ENCODE results near the gene RINL.
"Not testable (repeated sequence)": the region's sequence is repeated elsewhere in the genome, so short reads cannot be mapped to it uniquely, and the experiment has no call there.

RINL gene

DNA sequence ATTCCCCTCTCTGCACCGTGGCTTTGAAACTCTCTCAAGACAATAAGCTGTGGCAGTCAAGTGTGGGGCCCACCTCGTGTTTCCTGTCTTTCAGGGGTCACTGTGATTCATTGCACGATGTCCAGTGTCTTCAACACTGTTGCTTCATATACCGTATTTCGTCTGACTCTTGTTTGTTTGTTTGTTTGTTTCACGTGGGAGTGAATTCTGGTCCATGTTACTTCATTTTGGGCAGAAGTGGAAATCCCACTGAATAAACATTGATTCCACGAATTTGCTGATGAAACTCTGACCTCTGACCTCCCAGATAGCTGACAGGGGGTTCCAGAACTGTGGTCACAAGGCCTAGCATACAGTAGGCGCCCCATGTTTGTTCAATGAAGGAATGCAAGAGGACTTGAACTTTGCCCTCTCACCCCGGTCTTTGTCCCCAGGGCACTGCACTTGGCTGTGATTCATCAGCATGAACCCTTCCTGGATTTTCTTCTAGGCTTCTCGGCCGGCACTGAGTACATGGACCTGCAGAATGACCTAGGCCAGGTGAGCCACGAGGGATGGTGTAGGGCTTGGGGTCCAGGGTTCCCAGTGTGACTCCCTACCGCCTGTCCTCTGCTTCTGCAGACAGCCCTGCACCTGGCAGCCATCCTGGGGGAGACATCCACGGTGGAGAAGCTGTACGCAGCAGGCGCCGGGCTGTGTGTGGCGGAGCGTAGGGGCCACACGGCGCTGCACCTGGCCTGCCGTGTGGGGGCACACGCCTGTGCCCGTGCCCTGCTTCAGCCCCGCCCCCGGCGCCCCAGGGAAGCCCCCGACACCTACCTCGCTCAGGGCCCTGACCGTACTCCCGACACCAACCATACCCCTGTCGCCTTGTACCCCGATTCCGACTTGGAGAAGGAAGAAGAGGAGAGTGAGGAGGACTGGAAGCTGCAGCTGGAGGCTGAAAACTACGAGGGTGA lies 26.8 kb upstream of the RINL start:
- no peak for DNase-seq (ENCODE audit: low read depth in 1 of 2, low spot score in 1 of 2)

DNA sequence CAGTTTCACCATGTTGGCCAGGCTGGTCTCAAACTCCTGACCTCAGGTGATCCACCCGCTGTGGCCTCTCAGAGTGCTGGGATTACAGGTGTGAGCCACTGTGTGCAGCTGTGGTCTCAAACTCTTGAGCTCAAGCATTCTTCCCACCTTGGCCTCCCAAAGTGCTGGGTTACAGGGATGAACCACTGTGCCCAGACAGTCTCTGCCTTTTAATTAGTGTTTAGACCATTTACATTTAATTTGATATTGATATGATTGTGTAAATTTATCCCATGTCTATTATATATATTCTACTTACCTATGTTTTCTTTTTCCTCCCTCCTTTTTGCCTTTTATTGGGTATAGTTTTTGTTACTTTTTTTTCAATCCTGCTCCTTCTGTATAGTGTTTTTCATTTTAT lies 23.6 kb upstream of the RINL start:
- DNase-seq (ENCODE audit: low read depth in 1 of 2, low spot score in 1 of 2): no peak

DNA sequence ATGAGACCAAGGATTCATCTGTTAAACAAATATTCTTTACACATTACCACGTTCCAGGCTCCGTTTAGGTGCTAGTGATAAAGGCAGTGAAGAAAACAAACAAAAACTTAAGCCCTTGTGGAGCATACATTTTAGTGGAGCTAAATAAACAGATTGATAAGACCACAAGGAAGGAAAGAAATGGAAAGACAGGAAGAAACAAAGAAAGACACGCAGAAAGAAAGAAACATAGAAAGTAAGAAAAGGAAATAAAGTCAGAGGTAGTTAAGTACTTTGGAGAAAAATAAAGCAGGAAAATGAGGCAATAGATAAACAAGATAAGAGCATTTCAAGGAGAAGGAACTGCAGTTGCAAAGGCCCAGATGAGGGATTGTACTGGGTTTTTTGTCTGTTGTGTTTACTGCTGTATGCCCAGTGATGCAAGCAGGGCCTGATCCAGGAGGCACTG lies 22.7 kb upstream of the RINL start:
- no peak for DNase-seq (ENCODE audit: low read depth in 1 of 2, low spot score in 1 of 2)

DNA sequence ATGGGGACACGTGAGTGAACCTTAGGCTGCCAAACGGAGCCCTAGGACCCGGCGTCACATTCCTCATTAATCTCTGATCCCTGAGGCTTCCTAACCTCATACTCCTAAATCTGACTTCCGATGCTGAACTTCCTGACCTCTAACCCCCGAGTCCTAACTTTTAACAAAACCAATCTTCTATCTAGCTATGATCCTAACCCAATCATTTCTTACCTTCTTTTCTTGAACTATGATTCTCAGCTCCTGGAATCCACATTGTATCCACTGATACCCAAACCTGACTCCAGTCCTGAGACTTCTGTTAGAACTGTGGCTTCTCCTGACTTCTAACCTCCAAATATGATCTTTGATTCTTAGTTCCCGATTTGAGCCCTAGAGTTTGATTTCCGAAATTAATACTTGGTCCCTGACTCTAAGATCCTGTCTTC lies 22.1 kb upstream of the RINL start:
- no peak for DNase-seq (ENCODE audit: low read depth in 1 of 2, low spot score in 1 of 2)

DNA sequence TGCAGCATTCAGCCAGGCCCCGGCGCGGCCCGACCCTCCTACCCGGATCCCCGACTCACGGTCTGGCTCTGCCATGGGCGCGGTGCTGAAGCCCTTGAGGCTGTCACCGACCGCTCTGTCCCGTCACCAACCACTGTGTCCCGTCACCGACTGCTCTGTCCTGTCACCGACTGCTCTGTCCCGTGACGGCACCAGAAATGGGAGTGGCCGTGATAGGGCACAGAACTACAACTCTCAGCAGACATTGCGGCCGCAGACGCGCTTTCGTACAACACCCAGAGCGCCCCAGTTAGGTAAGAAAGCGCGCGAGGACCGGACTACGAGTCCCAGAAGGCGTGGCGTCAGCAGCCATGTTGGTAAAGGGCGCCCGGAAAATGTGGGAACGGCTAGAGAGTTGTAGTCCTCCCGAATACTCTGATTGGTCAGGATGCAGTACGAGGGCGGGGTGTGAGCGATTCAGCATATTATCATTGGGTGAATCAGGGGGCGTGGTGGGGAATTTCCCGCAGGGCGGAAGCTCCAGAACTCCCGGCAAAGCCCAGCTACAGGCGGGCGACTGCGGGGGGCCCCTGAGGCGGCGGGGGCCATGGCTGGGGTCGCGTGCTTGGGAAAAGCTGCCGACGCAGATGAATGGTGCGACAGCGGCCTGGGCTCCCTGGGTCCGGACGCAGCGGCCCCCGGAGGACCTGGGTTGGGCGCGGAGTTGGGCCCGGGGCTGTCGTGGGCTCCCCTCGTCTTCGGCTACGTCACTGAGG lies 21.5 kb upstream of the RINL start, which contains the start of the genes NFKBIB and SIRT2:
NFKBIB (plus strand) TSS at position 523 of the 755 bp plus-strand sequence; CDS start at position 587, 64 bp downstream.
SIRT2 (minus strand) TSS at position 172 of the 755 bp plus-strand sequence; CDS start at position 75, 97 bp downstream.
- DNase-seq (ENCODE audit: low read depth in 1 of 2, low spot score in 1 of 2): peak; percentile 93 to 99

DNA sequence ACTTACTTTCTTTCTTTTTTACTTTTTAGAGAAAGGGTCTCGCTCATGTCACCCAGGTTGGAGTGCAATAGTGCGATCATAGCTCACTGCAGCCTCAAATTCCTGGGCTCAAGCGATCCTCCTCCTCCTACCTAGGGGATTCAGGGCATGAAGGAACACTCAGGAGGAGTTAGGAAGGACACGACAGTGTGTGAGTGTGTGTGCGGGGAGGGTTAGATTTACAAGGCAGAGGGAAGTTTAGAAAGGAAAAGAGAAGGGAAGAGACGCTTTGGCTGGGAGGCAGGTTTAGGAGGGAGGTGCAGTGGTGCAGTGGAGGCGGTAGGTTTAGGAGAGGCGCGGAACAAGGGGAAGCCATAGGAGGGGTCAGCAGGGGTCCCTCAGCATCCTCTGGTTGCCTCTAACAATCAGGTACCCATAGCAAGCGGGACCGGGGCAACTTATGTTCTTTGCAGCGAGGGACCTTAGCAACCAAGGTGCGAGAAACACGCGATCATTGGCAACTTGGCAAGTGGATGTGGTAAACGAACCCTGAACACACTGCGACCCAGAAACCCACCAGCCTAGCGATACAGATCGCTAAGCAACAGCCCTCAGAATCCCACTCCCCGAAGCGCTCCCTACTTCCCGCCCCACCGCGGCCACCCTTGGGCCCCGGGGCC lies 20.8 kb upstream of the RINL start:
- no peak for DNase-seq (ENCODE audit: low read depth in 1 of 2, low spot score in 1 of 2)

DNA sequence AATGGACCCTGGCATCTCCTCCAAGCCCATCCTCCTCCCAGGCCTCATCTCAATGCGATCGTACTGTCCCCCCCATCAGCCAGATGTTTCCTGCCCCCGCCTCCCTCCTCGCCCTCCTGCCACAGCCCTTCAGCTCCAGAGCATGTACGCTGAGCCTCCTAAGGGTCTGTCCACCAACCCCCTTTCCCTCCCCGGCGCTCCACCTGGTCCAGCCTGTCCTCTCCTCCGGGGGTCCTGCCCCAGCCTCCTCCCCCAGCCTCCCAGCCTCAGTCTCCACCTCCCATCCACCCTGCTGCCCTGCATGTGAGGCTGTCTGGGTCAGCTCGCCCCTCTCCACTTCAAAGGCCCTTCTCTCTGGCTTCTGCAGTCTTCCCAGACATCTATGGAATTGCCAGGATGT lies 16.9 kb upstream of the RINL start:
- no peak for DNase-seq (ENCODE audit: low read depth in 1 of 2, low spot score in 1 of 2)

DNA sequence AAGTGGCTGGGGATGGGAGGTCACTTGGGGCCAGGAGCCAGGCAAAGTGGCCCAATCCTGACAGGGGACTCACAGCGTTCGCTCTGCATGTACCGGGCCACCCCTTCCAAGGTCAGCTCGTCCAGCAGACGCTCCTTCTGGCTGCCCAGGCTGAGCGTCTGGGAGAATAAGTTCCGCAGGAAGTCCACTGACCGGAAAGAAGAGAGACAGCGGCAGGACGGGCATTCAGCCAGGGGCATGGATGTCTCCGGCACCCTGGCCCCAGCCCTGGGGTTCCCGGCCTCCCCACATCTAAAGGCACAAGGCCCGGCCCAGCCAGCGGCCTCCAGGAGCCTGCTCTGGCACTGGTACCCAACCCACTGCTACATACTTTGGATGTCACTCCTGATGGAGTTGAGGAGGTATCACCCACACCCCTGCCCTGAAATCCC lies 15.3 kb upstream of the RINL start:
- DNase-seq (ENCODE audit: low read depth in 1 of 2, low spot score in 1 of 2): no peak

DNA sequence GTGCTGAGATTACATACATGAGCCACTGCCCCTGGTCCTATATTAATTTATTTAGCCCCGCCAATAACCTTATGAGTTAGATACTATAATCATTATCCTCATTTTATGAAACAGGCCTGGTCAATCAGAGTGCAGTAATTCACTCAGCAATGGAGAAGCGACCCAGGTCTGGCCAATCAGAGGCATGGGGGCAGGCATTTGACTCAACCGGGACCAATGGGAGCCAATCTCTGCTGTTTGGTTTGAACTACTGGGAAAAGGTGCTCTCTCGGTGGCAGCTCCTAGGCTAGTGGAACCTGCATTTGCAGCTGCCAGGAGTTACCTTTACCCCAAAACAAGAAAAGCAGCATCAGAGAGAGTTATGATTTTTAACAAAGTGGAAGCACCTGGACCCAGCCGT lies 14.8 kb upstream of the RINL start:
- no peak for DNase-seq (ENCODE audit: low read depth in 1 of 2, low spot score in 1 of 2)

DNA sequence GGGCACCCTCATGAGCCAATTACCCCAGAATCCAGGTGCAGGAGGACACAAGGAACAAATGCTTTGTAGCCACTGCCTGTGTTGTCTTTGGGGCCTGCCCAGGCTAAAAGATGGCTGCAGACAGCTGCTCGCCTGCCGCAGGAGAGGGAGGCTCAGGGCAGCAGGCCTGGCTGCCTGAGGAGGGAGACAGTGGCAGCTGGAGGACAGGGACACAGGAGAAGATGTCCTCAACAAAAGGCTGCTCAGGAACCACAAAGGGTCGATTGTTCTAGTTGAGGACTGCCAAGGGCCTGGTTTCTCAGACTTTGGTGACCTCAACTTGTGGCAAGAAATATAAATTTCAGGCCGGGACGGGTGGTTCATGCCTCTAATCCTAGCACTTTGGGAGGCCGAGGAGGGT lies 13.7 kb upstream of the RINL start:
- DNase-seq (ENCODE audit: low read depth in 1 of 2, low spot score in 1 of 2): no peak

DNA sequence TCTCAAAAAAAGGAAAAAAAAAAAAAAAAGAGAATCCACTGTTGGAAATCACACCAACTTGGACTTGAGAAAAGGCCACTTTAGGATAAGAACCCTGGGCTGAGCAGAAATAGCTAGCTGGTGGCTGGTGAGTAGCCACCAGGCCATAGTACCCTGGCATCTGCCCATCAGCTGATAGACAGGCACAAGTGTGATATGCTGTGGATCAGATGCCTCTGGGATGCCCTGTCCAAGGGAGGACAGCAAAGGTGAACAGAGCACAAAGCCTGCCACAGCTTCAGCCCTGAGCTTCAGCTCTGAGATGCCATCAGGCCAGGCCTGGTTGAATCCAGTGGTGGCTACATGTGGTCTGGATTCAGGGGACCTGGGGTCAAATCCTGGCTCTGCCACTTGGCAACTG lies 12.6 kb upstream of the RINL start:
- no peak for DNase-seq (ENCODE audit: low read depth in 1 of 2, low spot score in 1 of 2)

DNA sequence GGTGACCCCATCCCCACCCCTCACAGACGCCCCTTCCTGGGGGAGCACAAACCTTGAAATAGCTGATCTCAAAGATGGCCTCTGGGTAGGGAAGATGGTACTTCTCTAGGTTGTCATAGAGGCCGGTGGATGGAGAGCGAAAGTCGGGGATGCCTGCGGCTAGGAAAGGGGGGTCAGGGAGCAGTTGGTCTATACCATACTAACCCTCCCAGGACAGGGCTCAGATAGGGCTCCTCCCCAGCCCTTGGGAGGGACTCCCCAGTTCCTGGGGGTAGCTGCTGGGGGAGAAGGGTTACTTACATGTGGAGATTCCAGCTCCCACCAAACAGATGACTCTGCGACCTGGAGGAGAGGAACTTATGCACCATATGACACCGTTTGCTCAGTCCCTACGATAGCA lies 11.7 kb upstream of the RINL start:
- DNase-seq (ENCODE audit: low read depth in 1 of 2, low spot score in 1 of 2): no peak

DNA sequence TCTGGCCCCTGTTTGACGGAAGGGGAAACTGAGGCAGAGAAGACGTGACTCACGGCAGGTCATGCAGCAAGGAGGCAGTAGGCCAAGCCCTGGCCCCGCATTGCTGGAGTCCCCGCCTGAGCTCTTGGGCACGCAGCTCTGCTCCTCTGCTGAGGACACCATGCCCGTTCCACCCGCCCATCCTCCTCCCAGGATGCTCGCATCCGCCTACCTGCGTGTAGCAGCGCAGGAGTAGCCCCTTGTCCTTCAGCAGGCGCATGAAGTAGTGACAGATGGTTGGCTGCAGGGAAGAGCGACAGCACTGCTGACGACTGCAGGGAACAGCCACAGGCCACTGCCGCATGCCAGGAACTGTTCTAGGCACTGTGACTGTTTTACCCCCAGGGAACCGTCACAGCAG lies 10.8 kb upstream of the RINL start:
- DNase-seq (ENCODE audit: low read depth in 1 of 2, low spot score in 1 of 2): no peak

DNA sequence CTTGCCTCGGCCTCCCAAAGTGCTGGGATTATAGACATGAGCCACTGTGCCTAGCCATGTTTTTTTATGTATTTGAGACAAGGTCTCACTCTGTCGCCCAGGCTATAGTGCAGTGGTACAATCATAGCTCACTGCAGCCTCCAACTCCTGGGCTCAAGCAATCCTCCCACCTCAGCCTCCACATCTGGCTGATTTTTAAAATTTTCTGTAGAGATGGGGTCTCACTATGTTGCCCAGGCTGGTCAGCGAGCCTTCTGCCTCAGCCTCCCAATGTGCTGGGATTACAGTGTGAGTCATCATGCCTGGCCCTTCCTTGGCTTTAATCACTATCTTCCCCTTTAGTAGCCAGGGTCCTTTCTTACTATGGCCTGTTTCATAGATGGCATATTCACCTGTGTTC lies 6.6 kb upstream of the RINL start:
- DNase-seq (ENCODE audit: low read depth in 1 of 2, low spot score in 1 of 2): not testable (repeated sequence)

DNA sequence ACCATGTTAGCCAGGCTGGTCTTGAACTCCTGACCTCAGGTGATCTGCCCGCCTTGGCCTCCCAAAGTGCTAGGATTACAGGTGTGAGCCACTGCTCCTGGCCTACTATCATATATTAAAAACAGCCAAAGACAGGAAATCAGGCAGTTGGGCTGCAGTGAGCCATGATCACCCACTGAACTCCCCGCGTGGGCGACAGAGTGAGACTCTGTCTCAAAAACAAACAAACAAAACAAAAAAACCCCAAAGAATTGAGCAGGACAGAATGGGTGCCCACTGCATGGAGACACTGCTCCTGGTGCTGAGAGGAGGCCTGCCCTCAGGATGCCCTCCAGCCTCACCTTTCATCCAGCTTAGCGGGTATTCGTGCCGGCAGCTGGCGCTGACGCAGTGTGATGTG lies 5.2 kb upstream of the RINL start:
- DNase-seq (ENCODE audit: low read depth in 1 of 2, low spot score in 1 of 2): no peak

DNA sequence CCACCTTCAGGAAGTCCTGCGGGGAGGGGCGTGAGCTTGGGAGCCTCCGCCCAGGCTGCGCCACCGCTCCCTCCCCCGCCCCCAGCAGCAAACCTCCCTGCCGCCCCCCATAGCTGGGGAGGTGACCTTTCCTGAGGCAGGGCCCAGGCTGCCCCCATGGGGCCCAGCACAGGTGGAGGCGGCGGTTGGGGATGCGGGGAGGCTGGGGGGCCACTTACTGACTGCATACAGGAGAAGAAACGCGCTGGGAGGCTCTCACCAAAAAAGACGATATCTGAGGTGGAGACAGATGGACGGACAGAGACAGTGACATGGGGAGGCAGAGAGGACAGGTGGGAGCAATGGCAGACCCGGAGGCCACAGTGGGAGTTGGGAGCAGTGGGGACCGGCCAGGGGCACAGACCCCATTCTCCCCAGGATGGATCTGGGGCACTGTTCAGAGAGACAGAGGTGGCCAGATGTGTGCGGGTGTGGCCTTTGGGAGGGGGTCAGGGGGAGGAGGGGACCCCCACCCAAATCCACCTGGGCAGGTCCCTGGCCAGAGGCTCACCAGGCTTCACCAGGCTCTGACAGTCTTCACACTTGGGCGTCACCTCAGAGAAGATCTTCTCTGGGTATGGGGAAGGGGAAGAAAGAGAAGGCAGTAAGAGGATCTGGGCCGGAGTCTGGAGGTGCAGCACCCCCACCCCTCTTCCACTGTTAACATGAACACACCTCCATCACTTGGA lies 3.0 kb upstream of the RINL start:
- no peak for DNase-seq (ENCODE audit: low read depth in 1 of 2, low spot score in 1 of 2)

DNA sequence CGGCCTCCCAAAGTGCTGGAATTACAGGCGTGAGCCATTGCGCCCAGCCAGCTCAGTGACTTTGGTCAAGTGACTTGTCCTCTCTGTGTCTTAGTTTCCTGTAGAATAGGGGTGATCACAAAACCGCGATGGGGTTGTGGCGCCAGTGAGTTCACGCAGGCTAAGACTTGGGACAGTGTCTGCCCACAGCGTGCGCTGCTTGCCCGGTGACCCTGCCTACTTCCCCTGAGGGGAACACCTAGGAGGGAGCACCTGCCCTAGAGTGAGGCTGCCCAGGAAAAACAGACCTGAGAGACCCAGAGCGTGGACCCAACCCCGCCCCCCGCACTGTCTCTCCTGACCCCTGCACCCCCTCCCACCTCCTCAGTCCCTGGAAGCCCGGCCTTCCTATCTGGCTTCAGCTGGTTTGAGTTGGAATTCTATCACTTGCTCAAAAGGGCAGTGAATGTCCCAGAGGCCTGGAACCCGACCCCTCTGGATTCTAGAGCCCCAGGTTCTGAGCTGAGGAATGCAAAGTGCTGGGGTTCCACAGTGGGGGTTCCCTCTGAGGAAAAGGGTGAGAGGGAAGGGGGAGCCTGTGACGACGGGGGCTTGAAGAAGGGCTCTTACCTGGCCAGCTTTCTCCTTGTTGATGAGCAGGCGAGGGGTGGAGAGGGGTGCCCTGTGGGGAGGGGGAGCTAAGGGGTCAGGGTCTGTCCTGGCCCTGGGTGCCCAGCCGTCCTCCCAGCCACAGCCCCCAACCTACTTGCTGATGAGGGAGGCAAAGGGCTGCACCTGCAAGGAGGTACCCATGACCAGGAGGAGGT lies 2.2 kb upstream of the RINL start:
- no peak for DNase-seq (ENCODE audit: low read depth in 1 of 2, low spot score in 1 of 2)

DNA sequence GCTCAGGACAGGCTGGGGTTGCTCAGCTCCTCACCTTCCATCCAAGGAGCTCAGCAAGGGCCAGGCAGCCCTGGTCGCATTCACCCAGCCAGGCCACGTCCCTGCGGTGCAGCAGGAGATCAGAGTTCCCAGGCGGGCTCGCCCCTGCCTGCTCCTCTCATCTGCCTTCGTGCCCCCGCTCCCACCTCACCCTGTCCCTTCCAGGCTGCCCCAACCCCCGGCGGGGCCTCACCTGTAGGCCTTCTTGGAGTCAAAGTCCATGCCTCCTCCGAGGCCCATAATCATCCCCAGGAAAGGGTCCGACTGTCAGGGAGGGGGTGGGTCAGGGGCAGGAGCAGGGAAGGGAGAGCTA lies 1.3 kb upstream of the RINL start:
- no peak for DNase-seq (ENCODE audit: low read depth in 1 of 2, low spot score in 1 of 2)

DNA sequence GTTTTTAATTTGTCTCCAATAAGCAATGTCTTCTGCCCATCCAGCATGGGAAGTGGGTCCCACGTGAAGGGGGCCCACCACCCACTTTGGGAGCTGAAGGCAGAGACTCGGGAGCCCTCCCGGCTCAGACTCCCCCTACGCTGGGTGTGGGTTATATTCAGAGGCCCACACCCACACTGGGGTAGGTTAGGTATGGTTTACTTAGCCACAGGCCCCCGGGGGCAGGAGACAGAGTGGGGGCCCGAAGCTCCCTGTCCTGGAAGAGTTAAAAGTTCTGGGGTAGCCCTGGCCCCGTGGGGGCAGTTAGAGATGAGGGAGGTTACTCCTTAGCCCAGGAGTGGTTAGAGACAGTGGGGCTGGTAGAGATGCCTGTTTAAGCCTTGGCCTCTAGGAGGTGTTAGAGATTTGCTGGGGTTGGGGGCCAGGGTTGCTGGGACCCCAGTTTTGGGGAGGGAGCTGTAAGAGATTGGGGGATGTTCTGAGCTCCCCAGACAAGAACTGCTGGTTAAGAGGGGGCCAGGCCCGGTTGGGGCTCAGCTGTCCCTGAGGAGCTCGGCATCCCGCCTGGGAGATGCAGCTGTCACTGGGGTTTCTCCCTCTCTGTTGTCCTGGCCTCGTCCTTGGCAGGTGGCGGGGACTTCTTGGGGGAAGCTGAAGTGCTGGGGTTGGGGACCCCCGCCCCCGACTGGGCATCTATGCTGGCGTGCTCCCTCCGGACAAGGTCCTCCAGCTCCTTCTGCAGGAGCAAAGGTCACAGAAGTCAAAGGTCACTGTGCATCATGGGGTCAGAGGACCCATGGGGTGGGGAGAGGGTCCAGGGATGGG lies 712 bp upstream of the RINL start:
- no peak for DNase-seq (ENCODE audit: low read depth in 1 of 2, low spot score in 1 of 2)

Measured in activated CD4-positive, alpha-beta T cell treated with anti-CD3 and anti-CD28 coated beads, Interleukin-2, amount 50 U/mL, for 24 hours (primary cell).